ENCODE results near the gene EDEM2. TPM values are rescaled to one million over a fixed set of nuclear protein-coding genes. Genes with fewer than 3 reads are reported as not detected.

The EDEM2 gene
- total RNA-seq, 4 donors from 2014 or later, result 13.3 to 20.3 (median 14.6) TPM

DNA sequence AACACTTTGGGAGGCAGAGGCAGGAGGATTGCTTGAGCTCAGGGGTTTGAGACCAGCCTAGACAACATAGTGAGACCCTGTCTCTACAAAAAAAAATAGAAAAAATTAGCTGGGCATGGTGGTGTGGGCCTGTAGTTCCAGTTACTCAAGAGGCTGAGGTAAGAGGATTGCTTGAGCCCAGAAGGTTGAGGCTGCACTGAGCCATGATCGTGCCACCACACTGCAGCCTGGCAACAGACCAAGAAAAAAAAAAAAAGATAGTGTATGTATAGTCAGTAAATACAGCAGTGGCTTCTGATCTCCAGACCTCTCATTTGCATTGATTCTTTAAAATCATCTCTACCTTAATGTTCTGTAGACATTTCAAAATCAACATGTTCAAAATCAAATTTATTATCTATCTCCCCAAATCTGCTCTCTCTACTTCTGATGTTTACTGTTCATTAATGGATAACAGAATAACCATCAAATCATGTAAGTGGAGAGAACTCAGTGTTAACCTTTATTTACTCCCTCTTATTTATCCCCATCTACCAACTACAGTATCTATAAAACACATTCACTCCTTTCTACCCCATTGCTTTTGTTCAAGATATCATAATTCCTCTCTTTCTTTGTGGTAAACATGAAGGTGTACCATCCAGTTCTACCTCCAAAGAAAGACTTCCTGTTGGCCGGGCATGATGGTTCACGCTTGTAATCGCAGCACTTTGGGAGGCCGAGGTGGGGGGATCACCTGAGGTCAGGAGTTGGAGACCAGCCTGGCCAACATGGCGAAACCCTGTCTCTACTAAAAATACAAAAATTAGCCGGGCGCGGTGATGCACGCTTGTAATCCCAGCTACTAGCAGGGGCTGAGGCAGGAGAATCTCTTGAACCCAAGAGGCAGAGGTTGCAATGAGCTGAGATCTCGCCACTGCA is 32.4 kb upstream of the EDEM2 start:
- Histone ChIP-seq H3K4me3 (no peak overlapping the region), H3K4me1 (peaks cover 0 to 7% (median 5%) of the 10 kb centered on the region in 4 donors), H3K9me3 (no peaks in the 10 kb centered on the region), H3K27ac (replicated peaks in 1 of 4) (no peak overlapping the region), H3K27me3 (no peaks in the 10 kb centered on the region), H3K36me3 (peaks cover 0 to 20% (median 12%) of the 10 kb centered on the region in 4 donors)
- WGBS, result 95% methylated on average over 11 of the region's 11 CpGs
- no peak for DNase-seq (ENCODE audit: extremely low spot score)
- intact Hi-C loops (cut with DNase I), result no loop called here
- TF ChIP-seq POLR2A (IDR thresholded peaks at IDR 0.05; ENCODE audit: low read depth), result no peak
- TF ChIP-seq, protein P1, sequence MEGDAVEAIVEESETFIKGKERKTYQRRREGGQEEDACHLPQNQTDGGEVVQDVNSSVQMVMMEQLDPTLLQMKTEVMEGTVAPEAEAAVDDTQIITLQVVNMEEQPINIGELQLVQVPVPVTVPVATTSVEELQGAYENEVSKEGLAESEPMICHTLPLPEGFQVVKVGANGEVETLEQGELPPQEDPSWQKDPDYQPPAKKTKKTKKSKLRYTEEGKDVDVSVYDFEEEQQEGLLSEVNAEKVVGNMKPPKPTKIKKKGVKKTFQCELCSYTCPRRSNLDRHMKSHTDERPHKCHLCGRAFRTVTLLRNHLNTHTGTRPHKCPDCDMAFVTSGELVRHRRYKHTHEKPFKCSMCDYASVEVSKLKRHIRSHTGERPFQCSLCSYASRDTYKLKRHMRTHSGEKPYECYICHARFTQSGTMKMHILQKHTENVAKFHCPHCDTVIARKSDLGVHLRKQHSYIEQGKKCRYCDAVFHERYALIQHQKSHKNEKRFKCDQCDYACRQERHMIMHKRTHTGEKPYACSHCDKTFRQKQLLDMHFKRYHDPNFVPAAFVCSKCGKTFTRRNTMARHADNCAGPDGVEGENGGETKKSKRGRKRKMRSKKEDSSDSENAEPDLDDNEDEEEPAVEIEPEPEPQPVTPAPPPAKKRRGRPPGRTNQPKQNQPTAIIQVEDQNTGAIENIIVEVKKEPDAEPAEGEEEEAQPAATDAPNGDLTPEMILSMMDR (IDR thresholded peaks at IDR 0.05), result no peak
- no peak for TF ChIP-seq POLR2AphosphoS5 (IDR thresholded peaks at IDR 0.05)

DNA sequence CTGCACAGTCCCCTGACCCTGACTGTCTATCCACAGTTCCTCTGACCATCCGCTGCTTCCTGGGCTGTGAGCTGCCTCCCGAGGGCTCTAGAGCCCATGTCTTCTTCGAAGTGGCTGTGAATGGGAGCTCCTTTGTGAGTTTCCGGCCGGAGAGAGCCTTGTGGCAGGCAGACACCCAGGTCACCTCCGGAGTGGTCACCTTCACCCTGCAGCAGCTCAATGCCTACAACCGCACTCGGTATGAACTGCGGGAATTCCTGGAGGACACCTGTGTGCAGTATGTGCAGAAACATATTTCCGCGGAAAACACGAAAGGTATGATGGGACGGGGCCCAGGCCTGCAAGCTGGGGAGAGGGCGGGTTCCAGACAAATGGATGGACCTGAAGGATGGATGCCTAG is 29.0 kb upstream of the EDEM2 start:
- Histone ChIP-seq H3K4me1 (peaks cover 5 to 33% (median 27%) of the 10 kb centered on the region in 4 donors), H3K9me3 (no peaks in the 10 kb centered on the region), H3K36me3 (peaks cover 0 to 20% (median 12%) of the 10 kb centered on the region in 4 donors), H3K4me3 (no peak overlapping the region), H3K27ac (replicated peaks in 1 of 4) (no peak overlapping the region), H3K27me3 (no peaks in the 10 kb centered on the region)
- TF ChIP-seq, protein P1 (IDR thresholded peaks at IDR 0.05), result no peak
- TF ChIP-seq EP300 (IDR thresholded peaks at IDR 0.05) (no peak), POLR2AphosphoS5 (IDR thresholded peaks at IDR 0.05) (no peak), POLR2A (IDR thresholded peaks at IDR 0.05; ENCODE audit: low read depth) (no peak)
- 94% methylated on average over 10 of the region's 14 CpGs for WGBS
- DNase-seq (ENCODE audit: extremely low spot score), result no peak
- intact Hi-C loops (cut with DNase I), result no loop called here

DNA sequence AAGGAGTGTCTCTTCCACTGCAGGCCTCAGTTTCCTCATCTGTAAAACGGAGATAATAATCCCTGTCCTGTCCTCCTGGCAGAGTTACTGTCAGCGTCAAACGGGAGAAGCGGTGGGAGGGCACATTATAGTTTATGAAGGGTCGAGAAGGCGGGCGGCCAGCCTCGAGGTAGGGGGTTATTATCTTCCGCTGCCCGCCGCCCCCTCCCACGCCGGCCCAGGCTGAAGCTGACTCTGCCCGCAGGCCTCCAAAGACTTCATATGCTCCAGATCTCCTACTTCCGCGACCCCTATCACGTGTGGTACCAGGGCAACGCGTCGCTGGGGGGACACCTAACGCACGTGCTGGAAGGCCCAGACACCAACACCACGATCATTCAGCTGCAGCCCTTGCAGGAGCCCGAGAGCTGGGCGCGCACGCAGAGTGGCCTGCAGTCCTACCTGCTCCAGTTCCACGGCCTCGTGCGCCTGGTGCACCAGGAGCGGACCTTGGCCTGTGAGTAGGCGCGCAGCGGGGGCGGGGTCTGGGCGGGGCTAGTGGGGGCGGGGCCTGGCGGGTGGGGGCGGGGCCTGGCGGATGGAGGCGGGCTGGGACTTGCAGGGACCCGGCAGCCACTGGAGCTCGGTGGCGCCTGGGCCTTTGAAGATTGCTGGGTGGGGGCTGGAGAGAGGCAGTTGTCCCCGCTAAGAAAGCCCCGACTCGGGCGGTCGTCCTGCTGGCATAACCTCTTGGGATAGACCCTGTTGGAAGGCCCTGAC is 27.5 kb upstream of the EDEM2 start:
- H3K9me3 ChIP-seq, result no peaks in the 10 kb centered on the region
- DNase-seq (ENCODE audit: extremely low spot score), result no peak
- intact Hi-C loops (cut with DNase I), result no loop called here
- WGBS, result 51% methylated on average over 31 of the region's 49 CpGs
- H3K27ac ChIP-seq (replicated peaks in 1 of 4), result no peak overlapping the region
- peaks cover 0 to 20% (median 12%) of the 10 kb centered on the region in 4 donors for H3K36me3 ChIP-seq
- H3K27me3 ChIP-seq, result no peaks in the 10 kb centered on the region
- no peak for TF ChIP-seq EP300 (IDR thresholded peaks at IDR 0.05)
- no peak for TF ChIP-seq POLR2AphosphoS5 (IDR thresholded peaks at IDR 0.05)
- peaks cover 5 to 37% (median 28%) of the 10 kb centered on the region in 4 donors for H3K4me1 ChIP-seq
- peak overlapping the region in 3 of 4 donors; percentile 5 to 41 (median 8) for H3K4me3 ChIP-seq

DNA sequence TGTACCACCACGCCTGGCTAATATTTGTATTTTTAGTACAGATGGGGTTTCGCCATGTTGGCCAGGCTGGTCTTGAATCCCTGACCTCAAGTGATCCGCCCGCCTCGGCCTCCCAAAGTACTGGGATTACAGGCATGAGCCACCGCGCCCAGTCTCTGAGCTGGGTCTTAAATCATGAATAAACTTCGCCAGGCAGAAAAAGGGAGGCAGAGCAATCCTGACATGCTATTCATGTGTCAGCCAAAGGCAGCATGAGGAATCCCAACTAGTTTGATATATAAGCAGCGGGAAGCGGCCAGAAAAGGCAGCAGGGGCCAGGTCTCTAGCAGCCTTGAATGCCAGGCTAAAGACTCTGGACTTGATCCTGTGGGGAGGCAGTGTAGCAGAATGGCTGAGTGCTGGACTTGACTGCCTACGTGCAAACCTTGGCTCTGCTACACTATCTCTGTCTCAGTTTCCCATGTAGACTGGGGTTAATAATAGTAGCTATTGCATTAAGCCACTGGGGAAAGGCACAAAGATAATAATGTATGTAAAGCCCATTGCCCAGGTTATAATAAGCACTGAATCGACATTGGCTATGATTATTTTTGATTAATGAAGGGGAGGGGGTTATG is 26.5 kb upstream of the EDEM2 start:
- intact Hi-C loops (cut with DNase I), result no loop called here
- DNase-seq (ENCODE audit: extremely low spot score), result no peak
- Histone ChIP-seq H3K27me3 (no peaks in the 10 kb centered on the region), H3K27ac (replicated peaks in 1 of 4) (peak overlapping the region in 1 of 4 donors; percentile 7), H3K4me3 (peak overlapping the region in 3 of 4 donors; percentile 5 to 41 (median 8)), H3K36me3 (peaks cover 0 to 20% (median 12%) of the 10 kb centered on the region in 4 donors), H3K9me3 (no peaks in the 10 kb centered on the region), H3K4me1 (peaks cover 5 to 37% (median 28%) of the 10 kb centered on the region in 4 donors)
- TF ChIP-seq EP300 (IDR thresholded peaks at IDR 0.05) (no peak), POLR2AphosphoS5 (IDR thresholded peaks at IDR 0.05) (no peak), POLR2A (IDR thresholded peaks at IDR 0.05; ENCODE audit: low read depth) (no peak)
- TF ChIP-seq, protein P1 (IDR thresholded peaks at IDR 0.05), result no peak
- WGBS, result 96% methylated on average over 12 of the region's 12 CpGs

Data from esophagus muscularis mucosa (tissue), 4 donors.